Measurements from ENCODE around the gene ZNF385B.

The ZNF385B gene

DNA sequence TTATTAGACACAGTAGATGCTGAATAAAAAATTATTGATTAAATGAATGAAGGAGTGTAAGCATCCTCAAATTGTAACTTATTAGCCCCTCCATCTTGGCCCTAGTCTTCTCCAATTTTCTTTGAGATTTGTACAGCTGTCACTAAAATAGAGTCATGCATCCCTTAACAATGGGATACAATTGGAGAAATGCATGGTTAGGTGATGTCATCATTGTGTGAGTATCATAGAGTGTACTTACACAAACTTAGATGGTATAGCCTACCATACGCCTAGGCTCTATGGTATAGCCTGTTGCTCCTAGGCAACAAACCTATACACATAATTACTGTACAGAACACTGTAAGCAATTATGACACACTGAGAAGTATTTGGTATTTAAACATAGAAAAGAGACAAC is 38.3 kb upstream of the ZNF385B start:
- Histone ChIP-seq H3K27me3 (ENCODE audit: insufficient read depth, low read length) (no peaks in the 10 kb centered on the region), H3K36me3 (ENCODE audit: control insufficient read depth in 1 of 2, insufficient read depth in 2 of 2, low read length in 2 of 2) (no peaks in the 10 kb centered on the region), H3K79me2 (ENCODE audit: control insufficient read depth, insufficient read depth, low read length, poor library complexity) (no peaks in the 10 kb centered on the region), H4K8ac (ENCODE audit: low read depth, low read length) (no peak overlapping the region), H3K9me3 (ENCODE audit: insufficient read depth, low read depth, low read length) (no peaks in the 10 kb centered on the region), H2BK12ac (ENCODE audit: low read length) (no peak overlapping the region), H3K79me1 (ENCODE audit: low read length) (no peaks in the 10 kb centered on the region), H3K18ac (ENCODE audit: low read length) (no peak overlapping the region), H3K23ac (ENCODE audit: low read length) (no peak overlapping the region), H2BK120ac (ENCODE audit: insufficient read depth, low read length, poor library complexity) (no peak overlapping the region), H4K91ac (ENCODE audit: low read depth, low read length) (no peak overlapping the region), H3K9ac (ENCODE audit: low read length) (no peak overlapping the region), H3K27ac (ENCODE audit: low read depth, low read length) (no peak overlapping the region), H2BK5ac (ENCODE audit: low read depth, low read length, poor library complexity) (no peak overlapping the region), H2AK5ac (ENCODE audit: low read length) (no peak overlapping the region), H4K12ac (ENCODE audit: low read depth, low read length) (no peak overlapping the region), H3K4me2 (ENCODE audit: low read length) (no peak overlapping the region), H3K14ac (ENCODE audit: low read length) (no peak overlapping the region), H3K4ac (ENCODE audit: low read depth, low read length) (no peak overlapping the region), H3K4me3 (ENCODE audit: low read depth, low read length) (no peak overlapping the region), H2AFZ (ENCODE audit: insufficient read depth, low read length, poor library complexity) (no peak overlapping the region), H3K4me1 (ENCODE audit: control insufficient read depth in 1 of 2, insufficient read depth in 2 of 2, low read length in 2 of 2) (no peaks in the 10 kb centered on the region)
- DNase-seq = no peak
- WGBS (ENCODE audit: extremely low coverage, insufficient coverage, insufficient read length) = no CpG with 5 or more reads among the region's 1 CpG

DNA sequence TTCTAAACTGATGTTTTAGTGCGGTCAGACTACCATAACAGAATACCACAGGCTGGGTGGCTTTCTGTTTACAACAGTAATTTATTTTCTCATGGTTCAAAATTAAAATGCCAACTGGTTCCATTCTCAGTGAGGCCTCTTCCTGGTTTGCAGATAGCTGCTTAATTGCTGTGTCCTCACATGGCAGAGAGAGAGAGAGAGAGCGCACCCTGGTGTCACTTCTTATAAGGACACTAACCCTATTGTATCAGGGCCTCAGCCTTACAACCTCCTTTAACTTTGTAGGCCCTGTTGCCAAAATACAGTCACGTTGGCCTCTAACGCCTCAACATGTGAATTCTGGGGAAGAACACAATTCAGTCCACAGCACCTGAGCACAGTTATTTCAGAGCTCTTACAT is 37.5 kb upstream of the ZNF385B start:
- H3K14ac ChIP-seq (ENCODE audit: low read length) = no peak overlapping the region
- WGBS (ENCODE audit: extremely low coverage, insufficient coverage, insufficient read length) = no CpG with 5 or more reads among the region's 4 CpGs
- no peak overlapping the region for H4K12ac ChIP-seq (ENCODE audit: low read depth, low read length)
- H3K4me3 ChIP-seq (ENCODE audit: low read depth, low read length) = no peak overlapping the region
- no peak overlapping the region for H2BK120ac ChIP-seq (ENCODE audit: insufficient read depth, low read length, poor library complexity)
- no peak overlapping the region for H3K9ac ChIP-seq (ENCODE audit: low read length)
- no peaks in the 10 kb centered on the region for H3K79me2 ChIP-seq (ENCODE audit: control insufficient read depth, insufficient read depth, low read length, poor library complexity)
- H3K27ac ChIP-seq (ENCODE audit: low read depth, low read length) = no peak overlapping the region
- H3K36me3 ChIP-seq (ENCODE audit: control insufficient read depth in 1 of 2, insufficient read depth in 2 of 2, low read length in 2 of 2) = no peaks in the 10 kb centered on the region
- H3K18ac ChIP-seq (ENCODE audit: low read length) = no peak overlapping the region
- no peak overlapping the region for H3K23ac ChIP-seq (ENCODE audit: low read length)
- H3K4me1 ChIP-seq (ENCODE audit: control insufficient read depth in 1 of 2, insufficient read depth in 2 of 2, low read length in 2 of 2) = no peaks in the 10 kb centered on the region
- no peaks in the 10 kb centered on the region for H3K27me3 ChIP-seq (ENCODE audit: insufficient read depth, low read length)
- H3K79me1 ChIP-seq (ENCODE audit: low read length) = no peaks in the 10 kb centered on the region
- H2BK12ac ChIP-seq (ENCODE audit: low read length) = no peak overlapping the region
- H3K9me3 ChIP-seq (ENCODE audit: insufficient read depth, low read depth, low read length) = no peaks in the 10 kb centered on the region
- DNase-seq = peak; percentile 27 to 63
- no peak overlapping the region for H2AFZ ChIP-seq (ENCODE audit: insufficient read depth, low read length, poor library complexity)
- H2BK5ac ChIP-seq (ENCODE audit: low read depth, low read length, poor library complexity) = no peak overlapping the region
- no peak overlapping the region for H3K4ac ChIP-seq (ENCODE audit: low read depth, low read length)
- H2AK5ac ChIP-seq (ENCODE audit: low read length) = no peak overlapping the region
- no peak overlapping the region for H4K8ac ChIP-seq (ENCODE audit: low read depth, low read length)
- H3K4me2 ChIP-seq (ENCODE audit: low read length) = no peak overlapping the region
- no peak overlapping the region for H4K91ac ChIP-seq (ENCODE audit: low read depth, low read length)

DNA sequence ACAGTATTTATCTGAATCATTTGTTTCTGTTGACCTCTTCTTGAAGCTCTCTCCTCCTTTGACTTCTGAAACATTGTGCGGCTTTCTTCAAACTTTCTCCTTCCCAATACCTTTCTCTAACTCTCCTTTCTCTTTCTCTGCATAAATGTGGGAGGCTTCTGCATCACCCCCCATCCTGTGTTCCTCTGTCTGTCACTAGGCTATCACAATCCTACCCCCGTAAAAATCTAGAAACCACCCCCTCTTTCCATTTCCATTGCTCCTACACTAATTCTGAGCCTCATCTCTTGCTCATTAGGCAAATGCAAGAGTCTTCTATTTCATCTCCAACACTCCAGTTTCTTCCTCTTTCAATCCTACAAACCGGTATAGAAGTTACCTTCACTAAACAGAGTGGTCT is 32.2 kb upstream of the ZNF385B start:
- H3K4me1 ChIP-seq (ENCODE audit: control insufficient read depth in 1 of 2, insufficient read depth in 2 of 2, low read length in 2 of 2) = no peaks in the 10 kb centered on the region
- no peak overlapping the region for H3K9ac ChIP-seq (ENCODE audit: low read length)
- no peak overlapping the region for H4K8ac ChIP-seq (ENCODE audit: low read depth, low read length)
- no peak overlapping the region for H4K91ac ChIP-seq (ENCODE audit: low read depth, low read length)
- H2BK5ac ChIP-seq (ENCODE audit: low read depth, low read length, poor library complexity) = no peak overlapping the region
- H4K12ac ChIP-seq (ENCODE audit: low read depth, low read length) = no peak overlapping the region
- no peak overlapping the region for H3K23ac ChIP-seq (ENCODE audit: low read length)
- no peak overlapping the region for H3K4me3 ChIP-seq (ENCODE audit: low read depth, low read length)
- H3K27ac ChIP-seq (ENCODE audit: low read depth, low read length) = no peak overlapping the region
- no peaks in the 10 kb centered on the region for H3K9me3 ChIP-seq (ENCODE audit: insufficient read depth, low read depth, low read length)
- H3K27me3 ChIP-seq (ENCODE audit: insufficient read depth, low read length) = no peaks in the 10 kb centered on the region
- no peaks in the 10 kb centered on the region for H3K79me2 ChIP-seq (ENCODE audit: control insufficient read depth, insufficient read depth, low read length, poor library complexity)
- WGBS (ENCODE audit: extremely low coverage, insufficient coverage, insufficient read length) = no CpG with 5 or more reads among the region's 3 CpGs
- H2BK120ac ChIP-seq (ENCODE audit: insufficient read depth, low read length, poor library complexity) = no peak overlapping the region
- no peak overlapping the region for H2BK12ac ChIP-seq (ENCODE audit: low read length)
- no peak overlapping the region for H3K4ac ChIP-seq (ENCODE audit: low read depth, low read length)
- H3K14ac ChIP-seq (ENCODE audit: low read length) = no peak overlapping the region
- H3K79me1 ChIP-seq (ENCODE audit: low read length) = no peaks in the 10 kb centered on the region
- no peak overlapping the region for H2AK5ac ChIP-seq (ENCODE audit: low read length)
- no peaks in the 10 kb centered on the region for H3K36me3 ChIP-seq (ENCODE audit: control insufficient read depth in 1 of 2, insufficient read depth in 2 of 2, low read length in 2 of 2)
- DNase-seq = no peak
- H2AFZ ChIP-seq (ENCODE audit: insufficient read depth, low read length, poor library complexity) = no peak overlapping the region
- H3K18ac ChIP-seq (ENCODE audit: low read length) = no peak overlapping the region
- no peak overlapping the region for H3K4me2 ChIP-seq (ENCODE audit: low read length)

DNA sequence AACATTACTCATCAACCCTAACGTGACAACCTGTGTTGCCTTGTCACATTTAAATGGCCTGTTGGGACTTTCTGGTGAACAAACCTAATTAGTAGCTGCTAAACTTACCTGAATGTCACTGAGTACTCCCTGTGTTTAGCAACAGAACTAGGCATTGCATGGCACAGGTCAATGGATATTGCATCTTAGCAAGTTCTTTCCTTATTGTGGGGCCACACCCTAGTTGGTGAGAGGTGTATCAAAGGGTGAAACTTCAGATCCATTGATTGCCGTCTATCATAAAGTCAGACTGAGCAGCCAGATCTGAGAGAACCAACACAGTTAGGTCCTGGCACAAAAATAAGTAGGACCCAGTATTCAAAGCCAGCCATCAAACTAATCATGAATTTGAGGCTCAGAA is 29.8 kb upstream of the ZNF385B start:
- no peak overlapping the region for H4K91ac ChIP-seq (ENCODE audit: low read depth, low read length)
- no peak overlapping the region for H4K8ac ChIP-seq (ENCODE audit: low read depth, low read length)
- no peak overlapping the region for H2BK12ac ChIP-seq (ENCODE audit: low read length)
- no peaks in the 10 kb centered on the region for H3K9me3 ChIP-seq (ENCODE audit: insufficient read depth, low read depth, low read length)
- H2AK5ac ChIP-seq (ENCODE audit: low read length) = no peak overlapping the region
- H3K18ac ChIP-seq (ENCODE audit: low read length) = no peak overlapping the region
- H3K4ac ChIP-seq (ENCODE audit: low read depth, low read length) = no peak overlapping the region
- no peaks in the 10 kb centered on the region for H3K27me3 ChIP-seq (ENCODE audit: insufficient read depth, low read length)
- no CpG with 5 or more reads among the region's 2 CpGs for WGBS (ENCODE audit: extremely low coverage, insufficient coverage, insufficient read length)
- no peaks in the 10 kb centered on the region for H3K36me3 ChIP-seq (ENCODE audit: control insufficient read depth in 1 of 2, insufficient read depth in 2 of 2, low read length in 2 of 2)
- no peak for DNase-seq
- no peak overlapping the region for H3K23ac ChIP-seq (ENCODE audit: low read length)
- no peaks in the 10 kb centered on the region for H3K79me2 ChIP-seq (ENCODE audit: control insufficient read depth, insufficient read depth, low read length, poor library complexity)
- H4K12ac ChIP-seq (ENCODE audit: low read depth, low read length) = no peak overlapping the region
- H3K9ac ChIP-seq (ENCODE audit: low read length) = no peak overlapping the region
- no peak overlapping the region for H3K14ac ChIP-seq (ENCODE audit: low read length)
- no peaks in the 10 kb centered on the region for H3K79me1 ChIP-seq (ENCODE audit: low read length)
- H3K4me2 ChIP-seq (ENCODE audit: low read length) = no peak overlapping the region
- H3K27ac ChIP-seq (ENCODE audit: low read depth, low read length) = no peak overlapping the region
- no peaks in the 10 kb centered on the region for H3K4me1 ChIP-seq (ENCODE audit: control insufficient read depth in 1 of 2, insufficient read depth in 2 of 2, low read length in 2 of 2)
- no peak overlapping the region for H3K4me3 ChIP-seq (ENCODE audit: low read depth, low read length)
- no peak overlapping the region for H2BK5ac ChIP-seq (ENCODE audit: low read depth, low read length, poor library complexity)
- H2BK120ac ChIP-seq (ENCODE audit: insufficient read depth, low read length, poor library complexity) = no peak overlapping the region
- no peak overlapping the region for H2AFZ ChIP-seq (ENCODE audit: insufficient read depth, low read length, poor library complexity)

DNA sequence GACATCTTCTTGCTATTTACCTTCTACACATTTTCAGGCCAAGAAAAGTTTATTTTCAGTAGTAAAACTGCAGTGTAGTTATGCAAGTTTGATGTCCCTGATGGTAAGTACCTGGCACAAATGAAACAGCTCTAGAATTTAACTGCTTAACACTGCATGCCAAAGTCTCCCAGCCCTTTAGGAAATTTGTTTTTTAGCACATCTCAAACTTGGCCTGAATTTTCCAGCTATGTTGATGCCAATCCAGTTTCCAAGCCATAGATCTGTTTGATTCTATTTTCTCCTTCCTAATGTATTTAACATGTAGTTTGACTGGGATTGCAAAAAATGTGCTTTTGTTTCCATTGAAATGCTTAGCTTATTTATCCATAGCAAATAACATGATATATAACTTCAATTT is 29.3 kb upstream of the ZNF385B start:
- no peak overlapping the region for H3K9ac ChIP-seq (ENCODE audit: low read length)
- H2AFZ ChIP-seq (ENCODE audit: insufficient read depth, low read length, poor library complexity) = no peak overlapping the region
- H2BK5ac ChIP-seq (ENCODE audit: low read depth, low read length, poor library complexity) = no peak overlapping the region
- H4K8ac ChIP-seq (ENCODE audit: low read depth, low read length) = no peak overlapping the region
- H3K36me3 ChIP-seq (ENCODE audit: control insufficient read depth in 1 of 2, insufficient read depth in 2 of 2, low read length in 2 of 2) = no peaks in the 10 kb centered on the region
- H3K9me3 ChIP-seq (ENCODE audit: insufficient read depth, low read depth, low read length) = no peaks in the 10 kb centered on the region
- H3K14ac ChIP-seq (ENCODE audit: low read length) = no peak overlapping the region
- no peaks in the 10 kb centered on the region for H3K79me2 ChIP-seq (ENCODE audit: control insufficient read depth, insufficient read depth, low read length, poor library complexity)
- H3K79me1 ChIP-seq (ENCODE audit: low read length) = no peaks in the 10 kb centered on the region
- H3K23ac ChIP-seq (ENCODE audit: low read length) = no peak overlapping the region
- H3K27me3 ChIP-seq (ENCODE audit: insufficient read depth, low read length) = no peaks in the 10 kb centered on the region
- no peak overlapping the region for H3K4ac ChIP-seq (ENCODE audit: low read depth, low read length)
- H3K4me3 ChIP-seq (ENCODE audit: low read depth, low read length) = no peak overlapping the region
- H3K4me2 ChIP-seq (ENCODE audit: low read length) = no peak overlapping the region
- no peak overlapping the region for H2BK12ac ChIP-seq (ENCODE audit: low read length)
- no peak overlapping the region for H2AK5ac ChIP-seq (ENCODE audit: low read length)
- H3K18ac ChIP-seq (ENCODE audit: low read length) = no peak overlapping the region
- no peak overlapping the region for H4K12ac ChIP-seq (ENCODE audit: low read depth, low read length)
- H4K91ac ChIP-seq (ENCODE audit: low read depth, low read length) = no peak overlapping the region
- H3K27ac ChIP-seq (ENCODE audit: low read depth, low read length) = no peak overlapping the region
- H3K4me1 ChIP-seq (ENCODE audit: control insufficient read depth in 1 of 2, insufficient read depth in 2 of 2, low read length in 2 of 2) = no peaks in the 10 kb centered on the region
- no peak overlapping the region for H2BK120ac ChIP-seq (ENCODE audit: insufficient read depth, low read length, poor library complexity)
- DNase-seq = no peak
